K562 (cell line): ENCODE measurements around the gene RPS8. TPM values are rescaled to one million over a fixed set of nuclear protein-coding genes. Genes with fewer than 3 reads are reported as not detected.
A peak's percentile ranks its signal among the peaks of the same experiment; 100 is the strongest.

ENCODE experiments used
- BRD9 ChIP-seq: fragments of 450-650 bp; IDR thresholded peaks from 2 replicates; pipeline ENCODE4 v1.6.1; 2018; ENCODE audit warnings: low read depth; ENCODE audit not compliant: partially characterized antibody
- CXXC5 ChIP-seq: fragments of 250-450 bp; sonication (Bioruptor Pico); IDR thresholded peaks from 2 replicates; pipeline ENCODE4 v1.8.0; 2022; ENCODE audit warnings: inconsistent platforms, mild to moderate bottlenecking, moderate library complexity
- GTF2F1 ChIP-seq: IDR thresholded peaks from 2 replicates; pipeline ENCODE4 v1.6.1; 2011; ENCODE audit warnings: low read depth, low read length, improper control_type of control experiment
- HDGF ChIP-seq: fragments of 450-650 bp; IDR thresholded peaks from 2 replicates; pipeline ENCODE4 v1.6.1; 2016
- MED1 ChIP-seq: sonication (generic); formaldehyde crosslinking; IDR thresholded peaks from 2 replicates; pipeline ENCODE4 v1.8.1; 2023; ENCODE audit warnings: missing genetic modification reagents, borderline replicate concordance
- NCOA2 ChIP-seq, 2 experiments: fragments of 450-650 bp; IDR thresholded peaks; 2 replicates each; pipeline ENCODE4 v1.6.1; 2018; ENCODE audit warnings: mild to moderate bottlenecking in 2 of 2, moderate library complexity in 1 of 2; ENCODE audit not compliant: partially characterized antibody in 2 of 2
- NR2C1 ChIP-seq, 2 experiments: fragments of 450-650 bp; IDR thresholded peaks; 2 replicates each; pipeline ENCODE4 v1.6.1; 2017; ENCODE audit warnings: mild to moderate bottlenecking in 2 of 2, antibody characterized with exemption in 1 of 2, inconsistent platforms in 1 of 2, missing compliant biosample characterization in 1 of 2, missing genetic modification characterization in 1 of 2
- NR2C2 ChIP-seq, 2 experiments: fragments of 200-800 bp in 1 of 2; sonication (Bioruptor generic) in 1 of 2; sonication (generic) in 1 of 2; formaldehyde crosslinking in 1 of 2; IDR thresholded peaks; 2 replicates each; pipeline versions ENCODE4 v1.6.1 to v1.8.0; 2016 to 2022; ENCODE audit warnings: mild to moderate bottlenecking in 1 of 2, missing compliant biosample characterization in 1 of 2, missing genetic modification characterization in 1 of 2, missing genetic modification reagents in 1 of 2
- POLR2AphosphoS5 ChIP-seq: IDR thresholded peaks from 2 replicates; pipeline ENCODE4 v1.6.1; 2011; ENCODE audit warnings: mild to moderate bottlenecking, low read depth, low read length, moderate library complexity; ENCODE audit not compliant: control insufficient read depth, insufficient read depth
- RBM39 ChIP-seq: fragments of 200-400 bp; formaldehyde crosslinking; optimal IDR thresholded peaks from 2 replicates; pipeline ENCODE3; 2018; ENCODE audit warnings: low read depth, low read length
- RFX5 ChIP-seq: IDR thresholded peaks from 2 replicates; pipeline ENCODE4 v1.6.1; 2011; ENCODE audit warnings: low read depth, mild to moderate bottlenecking, improper control_type of control experiment, low read length
- STAT5A ChIP-seq: IDR thresholded peaks from 2 replicates; pipeline ENCODE4 v1.6.1; 2012; ENCODE audit warnings: low read length, inconsistent platforms, borderline replicate concordance
- U2AF2 ChIP-seq: fragments of 200-400 bp; formaldehyde crosslinking; optimal IDR thresholded peaks from 2 replicates; pipeline ENCODE3; 2017; ENCODE audit warnings: low read depth, mild to moderate bottlenecking, low read length
- ZNF140 ChIP-seq: fragments of 250-450 bp; sonication (Bioruptor Pico); IDR thresholded peaks from 2 replicates; pipeline ENCODE4 v1.8.0; 2021; ENCODE audit warnings: moderate library complexity, mild to moderate bottlenecking, inconsistent platforms
- ZNF444 ChIP-seq: fragments of 250-450 bp; sonication (Bioruptor Pico); IDR thresholded peaks from 2 replicates; pipeline ENCODE4 v1.4.0; 2020; ENCODE audit warnings: mild to moderate bottlenecking, moderate library complexity
- ZNF707 ChIP-seq: fragments of 250-450 bp; sonication (Bioruptor Pico); conservative IDR thresholded peaks from 2 replicates; pipeline ENCODE4 v1.8.0; 2022; ENCODE audit warnings: inconsistent platforms, mild to moderate bottlenecking, moderate library complexity
- polyA plus RNA-seq, 8 experiments: library from polyadenylated mRNA; depleted of rRNA in 4 of 8; stranded (reverse) in 5 of 8; unstranded in 3 of 8; fragments of >200 nt; fragmentation: Nextera tagmentation in 2 of 8; fragmentation: Illumina TruSeq in 1 of 8; extraction: Ambion mirVana in 2 of 8; extraction: Trizol in 1 of 8; gene quantifications; 2 replicates each; pipeline versions ENCODE4 v1.2.1 to v1.2.3, GENCODE V29; 2011 to 2014; ENCODE audit warnings: inconsistent platforms in 1 of 8, missing spikeins in 1 of 8
- total RNA-seq, 7 experiments: library from RNA; depleted of rRNA in 6 of 7; stranded (reverse); fragments of >200 nt in 6 of 7; fragmentation: Illumina TruSeq in 2 of 7; extraction: Trizol in 2 of 7; gene quantifications; 2 replicates each; pipeline versions ENCODE4 v1.2.1 to v1.2.3, GENCODE V29; 2011 to 2021; ENCODE audit warnings: low replicate concordance in 1 of 7
- TF ChIP-seq, protein P1 (sequence below), 3 experiments: fragments of 200-800 bp in 1 of 3; sonication (Bioruptor generic) in 1 of 3; sonication (generic) in 1 of 3; formaldehyde crosslinking in 1 of 3; IDR thresholded peaks; 2 replicates each; pipeline versions ENCODE4 v1.6.1 to v1.8.0; 2016 to 2022; ENCODE audit warnings: mild to moderate bottlenecking in 2 of 3, missing compliant biosample characterization in 2 of 3, missing genetic modification characterization in 2 of 3, missing genetic modification reagents in 1 of 3
- TF ChIP-seq, protein P2 (sequence below): fragments of 450-650 bp; IDR thresholded peaks from 2 replicates; pipeline ENCODE4 v1.6.1; 2017; ENCODE audit warnings: antibody characterized with exemption, mild to moderate bottlenecking
- TF ChIP-seq, protein P3 (sequence below): sonication (generic); formaldehyde crosslinking; IDR thresholded peaks from 2 replicates; pipeline ENCODE4 v1.5.0; 2020; ENCODE audit warnings: missing genetic modification reagents

The RPS8 gene
- total and polyA plus RNA-seq, 9 of the 15 experiments (the other 6 are each of a cell fraction or from before 2014, with no cell fraction given): 2,431 to 4,168 (median 3,109) TPM

DNA sequence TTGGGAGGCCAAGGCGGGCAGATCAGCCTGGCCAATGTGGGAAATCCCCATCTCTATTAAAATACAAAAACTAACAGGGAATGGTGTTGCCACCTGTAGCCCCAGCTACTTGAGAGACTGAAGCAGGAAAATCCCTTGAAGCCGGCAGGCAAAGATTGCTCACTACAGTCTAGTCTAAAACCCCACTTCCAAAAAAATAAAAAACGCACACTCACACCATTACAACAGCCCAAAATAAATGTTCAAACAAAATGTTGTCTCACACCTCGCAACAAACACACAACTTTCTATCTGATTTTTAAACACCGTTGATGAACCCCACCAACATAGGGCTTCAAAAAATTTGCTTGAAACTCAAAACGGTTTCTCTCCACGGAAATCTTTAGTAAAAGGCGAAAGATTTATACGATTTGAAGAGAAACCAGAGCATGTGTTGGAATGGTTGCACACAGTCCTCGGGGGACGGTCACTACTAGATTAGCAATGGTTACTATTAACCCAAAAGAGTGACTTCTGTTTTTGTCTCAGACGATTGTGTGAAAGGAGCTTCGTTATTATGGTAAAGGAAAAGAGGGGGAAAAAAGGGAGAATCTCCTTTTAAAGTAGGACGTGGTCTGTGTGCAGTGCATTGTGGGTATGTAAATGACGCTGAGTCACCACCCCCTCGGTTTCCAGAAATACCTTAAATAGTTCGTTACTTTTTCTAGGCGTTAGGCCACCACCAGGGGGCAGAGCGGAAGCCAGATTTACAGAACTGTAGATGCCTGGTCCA is 44.4 kb upstream of the RPS8 start, which contains the start of gene RNU5D-1 (continued):
- TF ChIP-seq ZNF140 (CRISPR knock-in tag): no peak
- peak; percentile 60 for TF ChIP-seq NR2C1 (IDR thresholded peaks at IDR 0.05)
- peak; percentile 68; the same call in 1 of the 2 replicates for TF ChIP-seq NR2C1 (tag; IDR thresholded peaks at IDR 0.05)
- no peak; the same call in 1 of the 2 replicates for TF ChIP-seq RFX5
- TF ChIP-seq STAT5A: peak; percentile 92
- peak; percentile 99 for TF ChIP-seq RBM39
- TF ChIP-seq ZNF444: peak; percentile 98
- no peak for TF ChIP-seq U2AF2
- no peak for TF ChIP-seq ZNF707 (CRISPR knock-in tag)
- peak; percentile 97 for TF ChIP-seq MED1 (CRISPR knock-in tag)
- TF ChIP-seq NCOA2 (IDR thresholded peaks at IDR 0.05; ENCODE audit: partially characterized antibody in 2 of 2): no peak
- TF ChIP-seq BRD9: peak; percentile 92
- TF ChIP-seq, protein P1, sequence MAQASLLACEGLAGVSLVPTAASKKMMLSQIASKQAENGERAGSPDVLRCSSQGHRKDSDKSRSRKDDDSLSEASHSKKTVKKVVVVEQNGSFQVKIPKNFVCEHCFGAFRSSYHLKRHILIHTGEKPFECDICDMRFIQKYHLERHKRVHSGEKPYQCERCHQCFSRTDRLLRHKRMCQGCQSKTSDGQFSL (CRISPR knock-in tag; IDR thresholded peaks at IDR 0.05): peak; percentile 51; the same call in 1 of the 2 replicates
- TF ChIP-seq, protein P1 (tag; IDR thresholded peaks at IDR 0.05): peak; percentile 22 to 31; a peak in 1 of 4 replicates
- no peak for TF ChIP-seq HDGF
- peak; percentile 58; the same call in 1 of the 2 replicates for TF ChIP-seq CXXC5 (CRISPR knock-in tag)
- peak; percentile 100 for TF ChIP-seq POLR2AphosphoS5
- TF ChIP-seq, protein P2, sequence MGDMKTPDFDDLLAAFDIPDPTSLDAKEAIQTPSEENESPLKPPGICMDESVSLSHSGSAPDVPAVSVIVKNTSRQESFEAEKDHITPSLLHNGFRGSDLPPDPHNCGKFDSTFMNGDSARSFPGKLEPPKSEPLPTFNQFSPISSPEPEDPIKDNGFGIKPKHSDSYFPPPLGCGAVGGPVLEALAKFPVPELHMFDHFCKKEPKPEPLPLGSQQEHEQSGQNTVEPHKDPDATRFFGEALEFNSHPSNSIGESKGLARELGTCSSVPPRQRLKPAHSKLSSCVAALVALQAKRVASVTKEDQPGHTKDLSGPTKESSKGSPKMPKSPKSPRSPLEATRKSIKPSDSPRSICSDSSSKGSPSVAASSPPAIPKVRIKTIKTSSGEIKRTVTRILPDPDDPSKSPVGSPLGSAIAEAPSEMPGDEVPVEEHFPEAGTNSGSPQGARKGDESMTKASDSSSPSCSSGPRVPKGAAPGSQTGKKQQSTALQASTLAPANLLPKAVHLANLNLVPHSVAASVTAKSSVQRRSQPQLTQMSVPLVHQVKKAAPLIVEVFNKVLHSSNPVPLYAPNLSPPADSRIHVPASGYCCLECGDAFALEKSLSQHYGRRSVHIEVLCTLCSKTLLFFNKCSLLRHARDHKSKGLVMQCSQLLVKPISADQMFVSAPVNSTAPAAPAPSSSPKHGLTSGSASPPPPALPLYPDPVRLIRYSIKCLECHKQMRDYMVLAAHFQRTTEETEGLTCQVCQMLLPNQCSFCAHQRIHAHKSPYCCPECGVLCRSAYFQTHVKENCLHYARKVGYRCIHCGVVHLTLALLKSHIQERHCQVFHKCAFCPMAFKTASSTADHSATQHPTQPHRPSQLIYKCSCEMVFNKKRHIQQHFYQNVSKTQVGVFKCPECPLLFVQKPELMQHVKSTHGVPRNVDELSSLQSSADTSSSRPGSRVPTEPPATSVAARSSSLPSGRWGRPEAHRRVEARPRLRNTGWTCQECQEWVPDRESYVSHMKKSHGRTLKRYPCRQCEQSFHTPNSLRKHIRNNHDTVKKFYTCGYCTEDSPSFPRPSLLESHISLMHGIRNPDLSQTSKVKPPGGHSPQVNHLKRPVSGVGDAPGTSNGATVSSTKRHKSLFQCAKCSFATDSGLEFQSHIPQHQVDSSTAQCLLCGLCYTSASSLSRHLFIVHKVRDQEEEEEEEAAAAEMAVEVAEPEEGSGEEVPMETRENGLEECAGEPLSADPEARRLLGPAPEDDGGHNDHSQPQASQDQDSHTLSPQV: peak; percentile 89
- TF ChIP-seq, protein P3, sequence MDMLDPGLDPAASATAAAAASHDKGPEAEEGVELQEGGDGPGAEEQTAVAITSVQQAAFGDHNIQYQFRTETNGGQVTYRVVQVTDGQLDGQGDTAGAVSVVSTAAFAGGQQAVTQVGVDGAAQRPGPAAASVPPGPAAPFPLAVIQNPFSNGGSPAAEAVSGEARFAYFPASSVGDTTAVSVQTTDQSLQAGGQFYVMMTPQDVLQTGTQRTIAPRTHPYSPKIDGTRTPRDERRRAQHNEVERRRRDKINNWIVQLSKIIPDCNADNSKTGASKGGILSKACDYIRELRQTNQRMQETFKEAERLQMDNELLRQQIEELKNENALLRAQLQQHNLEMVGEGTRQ: no peak
- TF ChIP-seq GTF2F1: peak; percentile 100
- peak; percentile 76 for TF ChIP-seq NR2C2 (CRISPR knock-in tag; IDR thresholded peaks at IDR 0.05)
- peak; percentile 80 for TF ChIP-seq NR2C2 (tag; IDR thresholded peaks at IDR 0.05)
